ENCODE results near the gene CCDC61. TPM values are rescaled to one million over a fixed set of nuclear protein-coding genes. Genes with fewer than 3 reads are reported as not detected.

Gene CCDC61
- total and polyA plus RNA-seq, 3 donors from 2014 or later, result 25.6 to 32.5 (median 31.2) TPM

DNA sequence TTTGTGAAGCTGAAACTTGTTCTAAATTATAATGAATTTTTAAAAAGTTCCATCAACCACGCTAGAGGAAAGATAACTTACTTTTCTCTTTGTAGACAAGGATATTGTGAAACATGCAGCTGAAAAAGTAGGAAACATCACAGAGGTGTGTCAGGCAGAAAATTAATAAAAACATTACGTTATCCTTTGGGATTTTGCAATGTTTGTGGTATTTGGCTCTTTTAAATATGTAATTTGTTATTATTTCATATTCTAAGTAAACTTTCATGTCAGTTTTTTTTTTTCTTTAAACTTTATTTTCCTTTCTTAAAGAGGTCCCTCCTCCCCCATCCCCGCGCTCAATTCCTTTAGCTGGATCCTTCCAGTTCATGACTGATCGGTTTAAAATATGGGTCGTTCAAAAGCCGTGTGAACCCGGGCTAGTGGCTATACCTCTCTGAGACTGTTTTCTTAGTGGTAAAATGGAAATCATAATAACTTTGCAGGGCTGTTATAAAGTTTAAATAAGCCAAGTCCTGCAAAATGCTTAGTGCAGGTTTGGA is 740 bp upstream of the CCDC61 start:
- TF ChIP-seq, protein P1, sequence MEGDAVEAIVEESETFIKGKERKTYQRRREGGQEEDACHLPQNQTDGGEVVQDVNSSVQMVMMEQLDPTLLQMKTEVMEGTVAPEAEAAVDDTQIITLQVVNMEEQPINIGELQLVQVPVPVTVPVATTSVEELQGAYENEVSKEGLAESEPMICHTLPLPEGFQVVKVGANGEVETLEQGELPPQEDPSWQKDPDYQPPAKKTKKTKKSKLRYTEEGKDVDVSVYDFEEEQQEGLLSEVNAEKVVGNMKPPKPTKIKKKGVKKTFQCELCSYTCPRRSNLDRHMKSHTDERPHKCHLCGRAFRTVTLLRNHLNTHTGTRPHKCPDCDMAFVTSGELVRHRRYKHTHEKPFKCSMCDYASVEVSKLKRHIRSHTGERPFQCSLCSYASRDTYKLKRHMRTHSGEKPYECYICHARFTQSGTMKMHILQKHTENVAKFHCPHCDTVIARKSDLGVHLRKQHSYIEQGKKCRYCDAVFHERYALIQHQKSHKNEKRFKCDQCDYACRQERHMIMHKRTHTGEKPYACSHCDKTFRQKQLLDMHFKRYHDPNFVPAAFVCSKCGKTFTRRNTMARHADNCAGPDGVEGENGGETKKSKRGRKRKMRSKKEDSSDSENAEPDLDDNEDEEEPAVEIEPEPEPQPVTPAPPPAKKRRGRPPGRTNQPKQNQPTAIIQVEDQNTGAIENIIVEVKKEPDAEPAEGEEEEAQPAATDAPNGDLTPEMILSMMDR (IDR thresholded peaks at IDR 0.05), result no peak
- no peak for TF ChIP-seq POLR2A (IDR thresholded peaks at IDR 0.05)
- H3K27ac ChIP-seq, result no peak overlapping the region
- peak overlapping the region; percentile 39 to 75 for H3K4me3 ChIP-seq
- no peak for DNase-seq
- no peaks in the 10 kb centered on the region for H3K9me3 ChIP-seq
- H3K36me3 ChIP-seq (ENCODE audit: low read depth, missing control alignments), result no peaks in the 10 kb centered on the region
- peaks cover 3% of the 10 kb centered on the region for H3K4me1 ChIP-seq
- 7 to 8% methylated on average over 8 of the region's 8 CpGs for WGBS, 2 donors
- intact Hi-C loops (cut with DNase I; ENCODE audit: low total_unique reads), result no loop called here
- H3K27me3 ChIP-seq, result no peaks in the 10 kb centered on the region

DNA sequence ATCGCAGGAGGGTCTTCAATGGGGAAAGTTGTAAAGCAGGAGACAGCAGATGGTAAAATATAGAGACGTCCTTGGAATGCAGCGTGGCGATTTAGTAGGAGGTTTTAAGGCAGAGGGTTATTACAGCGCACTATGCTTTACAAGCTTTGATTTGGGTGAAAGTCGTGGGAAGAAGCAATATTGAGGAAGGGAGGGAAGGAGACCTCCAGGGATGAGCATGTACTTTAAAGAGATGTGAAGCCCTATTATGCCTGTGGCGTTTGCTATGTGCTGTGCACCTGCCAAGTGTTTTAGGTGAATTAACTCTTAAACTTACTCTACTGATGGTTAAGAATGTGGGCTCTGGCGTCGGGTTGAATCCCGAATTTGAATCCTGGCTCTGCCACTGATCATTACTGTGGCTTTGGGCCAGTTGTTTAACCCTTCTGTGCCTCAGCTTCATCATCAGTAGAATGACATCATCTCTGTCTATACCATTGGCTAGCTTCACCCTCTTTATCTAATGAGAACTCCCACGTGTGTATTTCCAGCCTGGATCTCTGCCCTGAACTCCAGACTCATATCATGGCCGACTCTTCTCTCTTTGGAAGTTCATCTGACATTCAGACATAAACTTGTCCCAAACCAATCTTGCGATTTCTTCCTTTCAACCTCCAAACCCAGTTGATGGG is 583 bp downstream of the CCDC61 start:
- Histone ChIP-seq H3K27me3 (no peaks in the 10 kb centered on the region), H3K27ac (peak overlapping the region in 1 of 2 donors; percentile 27), H3K36me3 (ENCODE audit: low read depth, missing control alignments) (no peaks in the 10 kb centered on the region), H3K4me1 (peaks cover 9% of the 10 kb centered on the region), H3K9me3 (no peaks in the 10 kb centered on the region), H3K4me3 (peak overlapping the region; percentile 58 to 75)
- no peak for DNase-seq
- intact Hi-C loops (cut with DNase I; ENCODE audit: low total_unique reads), result no loop called here
- whole genome bisulfite sequencing, 2 donors, result 7 to 8% methylated on average over 13 of the region's 13 CpGs
- TF ChIP-seq POLR2A (IDR thresholded peaks at IDR 0.05), result no peak
- TF ChIP-seq, protein P1 (IDR thresholded peaks at IDR 0.05), result no peak

DNA sequence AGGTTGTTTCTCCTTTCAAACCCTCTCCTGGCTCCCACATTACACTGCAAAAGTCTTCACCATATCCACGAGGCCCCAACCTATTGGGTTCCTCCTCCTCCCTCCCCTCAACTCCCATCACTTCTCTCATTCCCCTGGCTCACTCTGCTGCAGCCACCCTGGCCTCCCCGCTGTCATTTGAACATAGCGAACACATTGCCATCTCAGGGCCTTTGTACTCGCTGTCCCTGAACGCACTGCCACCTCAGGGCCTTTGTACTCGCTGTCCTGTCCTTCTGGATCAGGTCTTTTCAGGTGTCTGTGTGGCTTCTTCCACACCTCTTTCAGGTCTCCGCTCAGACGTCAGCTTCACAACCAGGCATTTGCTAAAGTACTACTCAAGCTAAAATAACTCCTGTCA is 1.7 kb downstream of the CCDC61 start:
- DNase-seq, result no peak
- no peak overlapping the region for H3K4me3 ChIP-seq
- TF ChIP-seq, protein P1 (IDR thresholded peaks at IDR 0.05), result no peak
- no peak for TF ChIP-seq POLR2A (IDR thresholded peaks at IDR 0.05)
- H3K4me1 ChIP-seq, result peaks cover 9% of the 10 kb centered on the region
- H3K9me3 ChIP-seq, result no peaks in the 10 kb centered on the region
- no peak overlapping the region for H3K27ac ChIP-seq
- WGBS, 2 donors, result 81 to 87% methylated on average over 8 of the region's 8 CpGs
- H3K27me3 ChIP-seq, result no peaks in the 10 kb centered on the region
- intact Hi-C loops (cut with DNase I; ENCODE audit: low total_unique reads), result no loop called here
- no peaks in the 10 kb centered on the region for H3K36me3 ChIP-seq (ENCODE audit: low read depth, missing control alignments)

DNA sequence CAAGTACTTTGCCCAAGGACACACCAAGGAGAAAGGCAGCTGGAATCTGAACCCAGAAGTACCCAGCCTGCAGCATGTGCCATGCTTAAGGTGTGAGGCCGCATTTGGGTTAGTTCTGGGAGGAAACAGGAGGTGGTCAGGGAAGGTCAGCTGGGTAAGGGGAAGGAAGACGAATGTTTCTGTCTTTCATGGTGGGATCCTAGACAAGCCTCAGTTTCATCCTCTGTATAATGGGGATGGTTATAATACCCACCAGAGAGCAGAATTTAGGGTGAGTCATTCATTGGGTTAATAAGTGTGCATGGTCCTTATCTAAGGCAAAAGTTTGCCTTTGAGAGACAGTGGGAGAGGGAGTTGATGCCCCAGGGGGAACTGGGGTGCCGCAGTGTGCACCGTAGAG is 3.6 kb downstream of the CCDC61 start:
- H3K27me3 ChIP-seq, result no peaks in the 10 kb centered on the region
- 92 to 93% methylated on average over 4 of the region's 4 CpGs for WGBS, 2 donors
- H3K9me3 ChIP-seq, result no peaks in the 10 kb centered on the region
- H3K4me1 ChIP-seq, result peaks cover 9% of the 10 kb centered on the region
- no peaks in the 10 kb centered on the region for H3K36me3 ChIP-seq (ENCODE audit: low read depth, missing control alignments)
- DNase-seq, result no peak
- intact Hi-C loops (cut with DNase I; ENCODE audit: low total_unique reads), result no loop called here
- H3K27ac ChIP-seq, result no peak overlapping the region
- TF ChIP-seq, protein P1 (IDR thresholded peaks at IDR 0.05), result no peak
- no peak for TF ChIP-seq POLR2A (IDR thresholded peaks at IDR 0.05)
- no peak overlapping the region for H3K4me3 ChIP-seq

DNA sequence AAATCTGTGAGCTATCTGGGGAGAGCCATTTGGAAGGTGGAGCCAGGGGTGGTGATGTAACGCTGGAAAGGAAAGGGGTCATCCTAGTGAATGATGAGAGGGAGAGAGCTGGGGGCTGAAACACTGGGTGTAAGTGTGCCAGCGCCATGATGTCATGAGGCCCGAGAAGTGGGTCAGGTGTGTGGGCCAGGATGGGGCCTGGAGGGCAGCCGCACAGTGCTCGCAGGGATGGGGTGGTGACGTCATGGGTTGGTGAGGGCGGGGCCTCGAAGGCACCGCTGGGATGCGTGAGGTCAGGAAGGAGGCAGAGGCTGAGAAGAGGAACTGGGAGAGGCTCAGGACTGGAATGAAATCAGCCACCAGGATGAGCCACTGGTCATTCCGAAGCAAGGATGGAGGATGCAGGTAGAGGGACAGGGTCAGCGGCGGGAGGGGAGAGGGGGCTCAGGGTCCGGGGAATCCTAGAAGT is 4.4 kb downstream of the CCDC61 start:
- Histone ChIP-seq H3K27me3 (no peaks in the 10 kb centered on the region), H3K9me3 (no peaks in the 10 kb centered on the region), H3K4me1 (peaks cover 9% of the 10 kb centered on the region), H3K4me3 (no peak overlapping the region), H3K27ac (no peak overlapping the region), H3K36me3 (ENCODE audit: low read depth, missing control alignments) (no peaks in the 10 kb centered on the region)
- peak; percentile 28 for DNase-seq
- 21 to 26% methylated on average over 14 of the region's 14 CpGs for WGBS, 2 donors
- no peak for TF ChIP-seq POLR2A (IDR thresholded peaks at IDR 0.05)
- TF ChIP-seq, protein P1 (IDR thresholded peaks at IDR 0.05), result no peak
- intact Hi-C loops (cut with DNase I; ENCODE audit: low total_unique reads), result no loop called here
